Measurements from ENCODE around the gene GSTO1.

The GSTO1 gene

GRCh38 chr10:104273286-104273685 is 18.6 kb downstream of the GSTO1 start:
- ChIA-PET CTCF (interaction anchor here (0.5 to 11.7 kb wide), 16 partner anchors 8 to 352 kb away, joined by 3 to 202 read pairs (median 6); partner anchors contain the start of gene CFAP58), POLR2A (interaction anchor here (0.6 to 1.9 kb wide), 2 partner anchors 18 to 153 kb away, joined by 3 to 9 read pairs; partner anchors contain the start of gene GSTO1)
- peaks cover 0 to 2% of the 10 kb centered on the region in 2 experiments; a peak in 1 of 3 replicates for H3K36me3 ChIP-seq (ENCODE audit: control insufficient read depth in 2 of 2, insufficient read depth in 1 of 2, low read length in 2 of 2)
- no peak overlapping the region for H3K4me3 ChIP-seq (ENCODE audit: low read depth, low read length)
- TF ChIP-seq ZNF157 (tag by site-specific recombination; IDR thresholded peaks at IDR 0.05) (no peak), ZNF24 (tag by site-specific recombination; IDR thresholded peaks at IDR 0.05) (no peak), ZNF404 (tag by site-specific recombination; IDR thresholded peaks at IDR 0.05) (no peak), ZNF302 (tag by site-specific recombination; IDR thresholded peaks at IDR 0.05; ENCODE audit: low read depth) (no peak), ZNF555 (tag by site-specific recombination; conservative IDR thresholded peaks at IDR 0.05) (no peak), ZBTB44 (tag by site-specific recombination; IDR thresholded peaks at IDR 0.05) (no peak), KLF10 (tag by site-specific recombination; IDR thresholded peaks at IDR 0.05) (no peak), ZNF394 (tag by site-specific recombination; IDR thresholded peaks at IDR 0.05; ENCODE audit: borderline replicate concordance) (no peak), ZEB2 (tag by site-specific recombination; IDR thresholded peaks at IDR 0.05) (no peak), ZFP37 (tag by site-specific recombination; IDR thresholded peaks at IDR 0.05) (no peak), MZF1 (tag by site-specific recombination; IDR thresholded peaks at IDR 0.05; ENCODE audit: borderline replicate concordance) (no peak), ZNF174 (tag by site-specific recombination; IDR thresholded peaks at IDR 0.05) (no peak), KLF7 (tag by site-specific recombination; IDR thresholded peaks at IDR 0.05; ENCODE audit: borderline replicate concordance) (no peak)
- TF ChIP-seq, protein P1, sequence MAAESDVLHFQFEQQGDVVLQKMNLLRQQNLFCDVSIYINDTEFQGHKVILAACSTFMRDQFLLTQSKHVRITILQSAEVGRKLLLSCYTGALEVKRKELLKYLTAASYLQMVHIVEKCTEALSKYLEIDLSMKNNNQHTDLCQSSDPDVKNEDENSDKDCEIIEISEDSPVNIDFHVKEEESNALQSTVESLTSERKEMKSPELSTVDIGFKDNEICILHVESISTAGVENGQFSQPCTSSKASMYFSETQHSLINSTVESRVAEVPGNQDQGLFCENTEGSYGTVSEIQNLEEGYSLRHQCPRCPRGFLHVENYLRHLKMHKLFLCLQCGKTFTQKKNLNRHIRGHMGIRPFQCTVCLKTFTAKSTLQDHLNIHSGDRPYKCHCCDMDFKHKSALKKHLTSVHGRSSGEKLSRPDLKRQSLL (tag by site-specific recombination; IDR thresholded peaks at IDR 0.05) = no peak
- no peaks in the 10 kb centered on the region for H3K9me3 ChIP-seq (ENCODE audit: control insufficient read depth, insufficient read depth, low read depth, low read length)
- H3K27ac ChIP-seq (ENCODE audit: extremely low read depth, low read depth, low read length) = no peak overlapping the region
- 0 out of 2 replicates have a peak, but pooled peaks cover 2% of the 10 kb centered on the region for H3K4me1 ChIP-seq (ENCODE audit: control insufficient read depth, insufficient read depth, low read length)

DNA sequence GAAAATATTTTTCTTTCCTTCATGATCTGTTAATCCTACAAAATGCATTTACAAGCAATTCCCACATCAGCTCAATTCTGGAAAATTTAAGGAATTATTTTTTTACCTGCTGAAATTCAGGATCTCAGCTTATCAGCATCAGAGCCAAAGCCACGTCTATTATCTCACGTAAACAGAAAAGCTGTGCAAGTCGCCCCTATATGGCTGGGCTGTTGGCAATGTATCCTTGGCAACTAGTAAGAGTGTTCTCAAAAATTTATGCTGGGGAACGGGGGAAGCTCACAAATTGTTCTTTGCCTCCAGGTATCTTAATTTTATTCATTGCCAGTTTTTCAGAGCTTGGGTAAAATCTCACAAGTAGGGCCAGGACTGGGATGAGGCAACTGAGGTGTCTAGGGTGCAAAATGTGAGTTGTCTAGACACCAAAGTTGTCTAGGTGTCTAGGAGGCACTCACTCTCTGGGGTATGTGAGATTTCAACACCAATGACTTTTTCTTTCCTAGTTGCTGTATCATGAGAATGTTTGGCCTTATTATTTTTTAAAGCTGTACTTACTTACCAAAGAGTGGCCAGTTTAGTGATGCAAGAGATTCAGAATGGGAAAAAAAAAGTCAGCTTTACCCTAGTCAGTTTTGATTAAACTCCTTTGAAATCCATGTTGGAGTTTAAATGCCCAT is 19.3 kb downstream of the GSTO1 start:
- Histone ChIP-seq H3K27ac (ENCODE audit: extremely low read depth, low read depth, low read length) (no peak overlapping the region), H3K4me1 (ENCODE audit: control insufficient read depth, insufficient read depth, low read length) (0 out of 2 replicates have a peak, but pooled peaks cover 2% of the 10 kb centered on the region), H3K36me3 (ENCODE audit: control insufficient read depth in 2 of 2, insufficient read depth in 1 of 2, low read length in 2 of 2) (no peaks in the 10 kb centered on the region), H3K4me3 (ENCODE audit: low read depth, low read length) (no peak overlapping the region), H3K9me3 (ENCODE audit: control insufficient read depth, insufficient read depth, low read depth, low read length) (no peaks in the 10 kb centered on the region)
- ChIA-PET CTCF (interaction anchor here (0.6 to 11.7 kb wide), 34 partner anchors 9 to 561 kb away, joined by 3 to 202 read pairs (median 5); partner anchors contain the start of genes CFAP58, GSTO1 and ITPRIP), POLR2A (interaction anchor here (0.7 to 1.9 kb wide), 4 partner anchors 19 to 426 kb away, joined by 3 to 9 read pairs (median 3); partner anchors contain the start of genes GSTO1 and ITPRIP)
- TF ChIP-seq ZNF146 (tag by site-specific recombination; IDR thresholded peaks at IDR 0.05) = no peak
- TF ChIP-seq ZNF843 (tag by site-specific recombination; IDR thresholded peaks at IDR 0.05) = no peak
- no peak for TF ChIP-seq HOXC10 (CRISPR knock-in tag; IDR thresholded peaks at IDR 0.05)
- TF ChIP-seq SCRT1 (tag by site-specific recombination; IDR thresholded peaks at IDR 0.05; ENCODE audit: borderline replicate concordance) = no peak
